A673 (cell line): ENCODE measurements around the gene SLC37A3. TPM values are rescaled to one million over a fixed set of nuclear protein-coding genes. Genes with fewer than 3 reads are reported as not detected.

Experiments used
- BruUV-seq: library from RNA; stranded (reverse); fragments of 400-500 nt; replicated peaks from 2 replicates; lab custom pipeline; 2021; lab: Mats Ljungman, UMichigan
- CTCF ChIA-PET: fragments of 300-600 bp; sonication (Branson Sonifier 250); formaldehyde crosslinking; loops from one replicate; lab custom pipeline; 2022; ENCODE audit warnings: antibody characterized with exemption; lab: Charles Lee
- POLR2A ChIA-PET: fragments of 300-600 bp; sonication (Branson Sonifier 250); formaldehyde crosslinking; loops from one replicate; lab custom pipeline; 2022; ENCODE audit warnings: antibody characterized with exemption; ENCODE audit not compliant: low non-redundant PET; lab: Charles Lee
- DNase-seq: peaks from one replicate; pipeline ENCODE4 v3.0.0-alpha.2; 2015; ENCODE audit warnings: low spot score
- H3K27ac ChIP-seq: fragments of 200-600 bp; sonication (generic); 2 replicates; pipeline ENCODE4 v1.5.1; 2016; ENCODE audit warnings: mixed run types, low read depth, mild to moderate bottlenecking, mixed read lengths, antibody characterized with exemption, low read length; ENCODE audit not compliant: poor library complexity, severe bottlenecking
- H3K27me3 ChIP-seq: fragments of 200-600 bp; sonication (generic); replicated peaks from 2 replicates; pipeline ENCODE4 v1.6.1; 2017; ENCODE audit warnings: mixed run types, low read depth, mild to moderate bottlenecking, mixed read lengths, antibody characterized with exemption, low read length; ENCODE audit not compliant: insufficient read depth, poor library complexity
- H3K36me3 ChIP-seq: fragments of 200-600 bp; sonication (generic); 2 replicates; pipeline ENCODE4 v1.6.1; 2016; ENCODE audit warnings: mixed run types, mild to moderate bottlenecking, mixed read lengths, antibody characterized with exemption, low read length; ENCODE audit not compliant: insufficient read depth, poor library complexity, severe bottlenecking
- H3K4me1 ChIP-seq: fragments of 200-600 bp; sonication (generic); 2 replicates; pipeline ENCODE4 v1.6.1; 2017; ENCODE audit warnings: mixed run types, mild to moderate bottlenecking, mixed read lengths, antibody characterized with exemption, low read length; ENCODE audit not compliant: insufficient read depth, poor library complexity, severe bottlenecking
- H3K4me3 ChIP-seq: fragments of 200-600 bp; sonication (generic); 2 replicates; pipeline ENCODE4 v1.5.1; 2016; ENCODE audit warnings: low read depth, mixed run types, mild to moderate bottlenecking, mixed read lengths, low read length; ENCODE audit not compliant: poor library complexity, severe bottlenecking
- H3K9me3 ChIP-seq: fragments of 200-600 bp; sonication (generic); 2 replicates; pipeline ENCODE4 v1.6.1; 2016; ENCODE audit warnings: mixed run types, low read depth, mild to moderate bottlenecking, mixed read lengths, antibody characterized with exemption, low read length; ENCODE audit not compliant: poor library complexity, severe bottlenecking
- EZH2 ChIP-seq: fragments of 200-600 bp; sonication (generic); IDR thresholded peaks from 2 replicates; pipeline ENCODE4 v1.6.1; 2017; ENCODE audit warnings: borderline replicate concordance, low read depth, mild to moderate bottlenecking, mixed read lengths, antibody characterized with exemption, low read length; ENCODE audit not compliant: poor library complexity, severe bottlenecking
- intact Hi-C: fragments of 100-400 bp; cut with micrococcal nuclease; formaldehyde crosslinking; loops from one replicate; pipeline ENCODE4 v1.10.0; 2022; ENCODE audit not compliant: unreplicated experiment
- total RNA-seq: library from RNA; stranded (reverse); gene quantifications from 2 replicates; pipeline ENCODE4 v1.2.3, GENCODE V29; 2021
- TF ChIP-seq, protein P1 (sequence below): fragments of 300-800, 200-600 bp; sonication (generic); conservative IDR thresholded peaks from 2 replicates; pipeline ENCODE4 v1.5.1; 2017; ENCODE audit warnings: low read depth, mild to moderate bottlenecking, antibody characterized with exemption, low read length, moderate library complexity, mixed read lengths

SLC37A3 gene
- total RNA-seq, 1 experiment from 2014 or later = 34.7 TPM

GRCh38 chr7:140435252-140435895 is 37.0 kb upstream of the SLC37A3 start:
- CTCF ChIA-PET = no interaction called here
- intact Hi-C loops = no loop called here
- POLR2A ChIA-PET = no interaction called here
- H3K9me3 ChIP-seq = no peaks in the 10 kb centered on the region
- TF ChIP-seq, protein P1, sequence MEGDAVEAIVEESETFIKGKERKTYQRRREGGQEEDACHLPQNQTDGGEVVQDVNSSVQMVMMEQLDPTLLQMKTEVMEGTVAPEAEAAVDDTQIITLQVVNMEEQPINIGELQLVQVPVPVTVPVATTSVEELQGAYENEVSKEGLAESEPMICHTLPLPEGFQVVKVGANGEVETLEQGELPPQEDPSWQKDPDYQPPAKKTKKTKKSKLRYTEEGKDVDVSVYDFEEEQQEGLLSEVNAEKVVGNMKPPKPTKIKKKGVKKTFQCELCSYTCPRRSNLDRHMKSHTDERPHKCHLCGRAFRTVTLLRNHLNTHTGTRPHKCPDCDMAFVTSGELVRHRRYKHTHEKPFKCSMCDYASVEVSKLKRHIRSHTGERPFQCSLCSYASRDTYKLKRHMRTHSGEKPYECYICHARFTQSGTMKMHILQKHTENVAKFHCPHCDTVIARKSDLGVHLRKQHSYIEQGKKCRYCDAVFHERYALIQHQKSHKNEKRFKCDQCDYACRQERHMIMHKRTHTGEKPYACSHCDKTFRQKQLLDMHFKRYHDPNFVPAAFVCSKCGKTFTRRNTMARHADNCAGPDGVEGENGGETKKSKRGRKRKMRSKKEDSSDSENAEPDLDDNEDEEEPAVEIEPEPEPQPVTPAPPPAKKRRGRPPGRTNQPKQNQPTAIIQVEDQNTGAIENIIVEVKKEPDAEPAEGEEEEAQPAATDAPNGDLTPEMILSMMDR = no peak
- TF ChIP-seq EZH2 = no peak
- no peaks in the 10 kb centered on the region for H3K36me3 ChIP-seq
- no peaks in the 10 kb centered on the region for H3K27me3 ChIP-seq
- DNase-seq = no peak
- no peak overlapping the region for H3K27ac ChIP-seq
- H3K4me3 ChIP-seq = peak overlapping the region; percentile 17
- no TSS peak for BruUV-seq
- H3K4me1 ChIP-seq = no peaks in the 10 kb centered on the region

DNA sequence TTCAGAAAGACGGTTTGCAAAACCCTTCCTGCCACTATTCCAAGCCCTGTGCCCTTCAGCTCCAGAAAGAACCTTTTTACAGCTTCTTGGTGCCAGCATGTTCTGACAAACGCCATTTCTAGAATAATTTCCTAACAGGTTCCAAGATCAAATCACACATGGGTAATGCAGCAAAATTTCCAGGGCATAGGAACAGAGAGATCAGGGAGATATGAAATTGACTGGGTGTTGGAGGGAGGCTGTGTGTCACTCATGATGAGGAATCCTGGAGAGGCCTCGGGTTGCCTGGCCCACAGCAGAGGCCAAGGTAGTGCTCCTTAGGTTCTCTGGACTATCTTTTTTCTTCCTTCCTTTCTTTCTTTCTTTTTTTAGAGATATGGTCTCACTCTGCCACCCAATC is 35.1 kb upstream of the SLC37A3 start:
- H3K4me3 ChIP-seq = no peak overlapping the region
- H3K9me3 ChIP-seq = no peaks in the 10 kb centered on the region
- ChIA-PET CTCF (no interaction called here), POLR2A (interaction anchor here (0.5 kb wide), 1 partner anchor 241 kb away, joined by 3 read pairs; no protein-coding TSS in a partner anchor)
- DNase-seq = no peak
- no peaks in the 10 kb centered on the region for H3K27me3 ChIP-seq
- no peaks in the 10 kb centered on the region for H3K4me1 ChIP-seq
- intact Hi-C loops = no loop called here
- BruUV-seq = no TSS peak
- TF ChIP-seq EZH2 = no peak
- TF ChIP-seq, protein P1 = no peak
- H3K27ac ChIP-seq = no peak overlapping the region
- no peaks in the 10 kb centered on the region for H3K36me3 ChIP-seq

GRCh38 chr7:140426130-140426529 is 27.8 kb upstream of the SLC37A3 start:
- ChIA-PET POLR2A (interaction anchor here (0.6 kb wide), 1 partner anchor 51 kb away, joined by 3 read pairs; no protein-coding TSS in a partner anchor), CTCF (no interaction called here)
- H3K27me3 ChIP-seq = no peaks in the 10 kb centered on the region
- no peak overlapping the region for H3K27ac ChIP-seq
- BruUV-seq = no TSS peak
- intact Hi-C loops = no loop called here
- no peaks in the 10 kb centered on the region for H3K36me3 ChIP-seq
- no peaks in the 10 kb centered on the region for H3K4me1 ChIP-seq
- no peak overlapping the region for H3K4me3 ChIP-seq
- no peaks in the 10 kb centered on the region for H3K9me3 ChIP-seq
- no peak for DNase-seq
- TF ChIP-seq, protein P1 = no peak
- no peak for TF ChIP-seq EZH2
